Left renal pelvis (tissue), 4 donors: Measurements from ENCODE around the gene GLIPR1. TPM values are rescaled to one million over a fixed set of nuclear protein-coding genes. Genes with fewer than 3 reads are reported as not detected.
"Not testable (repeated sequence)": the region's sequence is repeated elsewhere in the genome, so short reads cannot be mapped to it uniquely, and the experiment has no call there.

ENCODE experiments used
- DNase-seq, 4 donors: peaks; one replicate each; pipeline ENCODE4 v3.0.0-alpha.2; 2013; ENCODE audit warnings: low read depth in 4 of 4, low spot score in 3 of 4
- polyA plus RNA-seq, 4 donors: library from polyadenylated mRNA; unstranded; fragments of 120-200 nt; gene quantifications; one replicate each; pipeline ENCODE4 v1.2.1, GENCODE V29; 2013; ENCODE audit not compliant: insufficient read length in 4 of 4

Gene GLIPR1
- polyA plus RNA-seq, 4 donors: 12.4 to 55.8 (median 18.7) TPM

GRCh38 chr12:75508159-75508558, 27.6 kb downstream of the GLIPR1 start:
- no peak for DNase-seq

GRCh38 chr12:75509621-75510020, 29.1 kb downstream of the GLIPR1 start:
- DNase-seq: no peak

- peak; percentile 89 to 97 (median 94) for DNase-seq
Measured at GRCh38 chr12:75511116-75512048, 30.8 kb downstream of the GLIPR1 start, which contains the start of gene KRR1. TSS of gene KRR1 (minus strand) at chr12:75511609. CDS start at chr12:75511597, 12 bp downstream.

GRCh38 chr12:75521224-75521623, 40.7 kb downstream of the GLIPR1 start:
- DNase-seq: not testable (repeated sequence)

- DNase-seq: not testable (repeated sequence)
Measured at GRCh38 chr12:75522124-75522523, 41.6 kb downstream of the GLIPR1 start.

- DNase-seq: no peak
Measured at GRCh38 chr12:75525263-75525662, 44.7 kb downstream of the GLIPR1 start.

GRCh38 chr12:75526655-75527511, 46.3 kb downstream of the GLIPR1 start:
- DNase-seq: no peak

GRCh38 chr12:75528272-75528671, 47.7 kb downstream of the GLIPR1 start:
- DNase-seq: no peak

GRCh38 chr12:75528692-75529091, 48.1 kb downstream of the GLIPR1 start:
- no peak for DNase-seq

GRCh38 chr12:75529316-75529715, 48.8 kb downstream of the GLIPR1 start:
- no peak for DNase-seq

- no peak for DNase-seq
Measured at GRCh38 chr12:75529826-75530225, 49.3 kb downstream of the GLIPR1 start.

GRCh38 chr12:75533239-75533638, 52.7 kb downstream of the GLIPR1 start:
- DNase-seq: no peak

- no peak for DNase-seq
Measured at GRCh38 chr12:75539889-75540288, 59.3 kb downstream of the GLIPR1 start.

- no peak for DNase-seq
Measured at GRCh38 chr12:75542942-75543341, 62.4 kb downstream of the GLIPR1 start.

GRCh38 chr12:75543529-75543928, 63.0 kb downstream of the GLIPR1 start:
- DNase-seq: no peak

- DNase-seq: no peak
Measured at GRCh38 chr12:75545636-75546035, 65.1 kb downstream of the GLIPR1 start.

- DNase-seq: no peak
Measured at GRCh38 chr12:75548879-75549278, 68.3 kb downstream of the GLIPR1 start.

GRCh38 chr12:75549989-75550388, 69.4 kb downstream of the GLIPR1 start:
- DNase-seq: no peak

GRCh38 chr12:75550401-75551240, 70.1 kb downstream of the GLIPR1 start:
- no peak for DNase-seq

GRCh38 chr12:75551477-75551876, 70.9 kb downstream of the GLIPR1 start:
- DNase-seq: no peak
